SK-N-SH (cell line): ENCODE results near the gene RSPH10B.

Experiments
- RAD21 ChIP-seq: IDR thresholded peaks from 2 replicates; pipeline ENCODE4 v1.6.1; 2012; ENCODE audit warnings: mild to moderate bottlenecking, low read length
- TF ChIP-seq, protein P1 (sequence below): fragments of 200-600 bp; sonication (generic); IDR thresholded peaks from 2 replicates; pipeline ENCODE4 v1.6.1; 2017; ENCODE audit warnings: antibody characterized with exemption, mild to moderate bottlenecking, moderate library complexity

DNA sequence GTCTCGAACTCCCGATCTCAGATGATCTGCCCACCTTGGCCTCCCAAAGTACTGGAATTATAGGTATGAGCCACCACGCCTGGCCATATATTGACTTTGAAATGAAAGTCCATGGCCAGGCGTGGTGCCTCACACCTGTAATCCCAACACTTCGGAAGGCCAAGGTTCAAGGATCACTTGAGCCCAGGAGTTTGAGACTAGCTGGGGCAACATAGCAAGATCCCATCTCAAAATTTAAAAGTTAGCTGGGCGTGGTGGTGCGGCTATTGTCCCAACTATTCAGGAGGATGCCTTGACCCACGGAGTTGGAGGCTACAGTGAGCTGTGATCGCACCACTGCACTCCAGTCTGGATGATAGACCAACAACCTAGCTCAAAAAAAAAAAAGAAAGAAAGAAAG lies 78.0 kb downstream of the RSPH10B start:
- TF ChIP-seq RAD21: no peak
- TF ChIP-seq, protein P1, sequence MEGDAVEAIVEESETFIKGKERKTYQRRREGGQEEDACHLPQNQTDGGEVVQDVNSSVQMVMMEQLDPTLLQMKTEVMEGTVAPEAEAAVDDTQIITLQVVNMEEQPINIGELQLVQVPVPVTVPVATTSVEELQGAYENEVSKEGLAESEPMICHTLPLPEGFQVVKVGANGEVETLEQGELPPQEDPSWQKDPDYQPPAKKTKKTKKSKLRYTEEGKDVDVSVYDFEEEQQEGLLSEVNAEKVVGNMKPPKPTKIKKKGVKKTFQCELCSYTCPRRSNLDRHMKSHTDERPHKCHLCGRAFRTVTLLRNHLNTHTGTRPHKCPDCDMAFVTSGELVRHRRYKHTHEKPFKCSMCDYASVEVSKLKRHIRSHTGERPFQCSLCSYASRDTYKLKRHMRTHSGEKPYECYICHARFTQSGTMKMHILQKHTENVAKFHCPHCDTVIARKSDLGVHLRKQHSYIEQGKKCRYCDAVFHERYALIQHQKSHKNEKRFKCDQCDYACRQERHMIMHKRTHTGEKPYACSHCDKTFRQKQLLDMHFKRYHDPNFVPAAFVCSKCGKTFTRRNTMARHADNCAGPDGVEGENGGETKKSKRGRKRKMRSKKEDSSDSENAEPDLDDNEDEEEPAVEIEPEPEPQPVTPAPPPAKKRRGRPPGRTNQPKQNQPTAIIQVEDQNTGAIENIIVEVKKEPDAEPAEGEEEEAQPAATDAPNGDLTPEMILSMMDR: no peak
